HG03139 (cell line): ENCODE results near the gene ZNF839.
A peak's percentile ranks its signal among the peaks of the same experiment; 100 is the strongest.
"Not testable (repeated sequence)": the region's sequence is repeated elsewhere in the genome, so short reads cannot be mapped to it uniquely, and the experiment has no call there.

ENCODE experiments used
- ATAC-seq: cut with Tn5 transposase; IDR thresholded peaks from one replicate; pipeline ENCODE4 v1.9.1; 2021; ENCODE audit not compliant: unreplicated experiment

ZNF839 gene

DNA sequence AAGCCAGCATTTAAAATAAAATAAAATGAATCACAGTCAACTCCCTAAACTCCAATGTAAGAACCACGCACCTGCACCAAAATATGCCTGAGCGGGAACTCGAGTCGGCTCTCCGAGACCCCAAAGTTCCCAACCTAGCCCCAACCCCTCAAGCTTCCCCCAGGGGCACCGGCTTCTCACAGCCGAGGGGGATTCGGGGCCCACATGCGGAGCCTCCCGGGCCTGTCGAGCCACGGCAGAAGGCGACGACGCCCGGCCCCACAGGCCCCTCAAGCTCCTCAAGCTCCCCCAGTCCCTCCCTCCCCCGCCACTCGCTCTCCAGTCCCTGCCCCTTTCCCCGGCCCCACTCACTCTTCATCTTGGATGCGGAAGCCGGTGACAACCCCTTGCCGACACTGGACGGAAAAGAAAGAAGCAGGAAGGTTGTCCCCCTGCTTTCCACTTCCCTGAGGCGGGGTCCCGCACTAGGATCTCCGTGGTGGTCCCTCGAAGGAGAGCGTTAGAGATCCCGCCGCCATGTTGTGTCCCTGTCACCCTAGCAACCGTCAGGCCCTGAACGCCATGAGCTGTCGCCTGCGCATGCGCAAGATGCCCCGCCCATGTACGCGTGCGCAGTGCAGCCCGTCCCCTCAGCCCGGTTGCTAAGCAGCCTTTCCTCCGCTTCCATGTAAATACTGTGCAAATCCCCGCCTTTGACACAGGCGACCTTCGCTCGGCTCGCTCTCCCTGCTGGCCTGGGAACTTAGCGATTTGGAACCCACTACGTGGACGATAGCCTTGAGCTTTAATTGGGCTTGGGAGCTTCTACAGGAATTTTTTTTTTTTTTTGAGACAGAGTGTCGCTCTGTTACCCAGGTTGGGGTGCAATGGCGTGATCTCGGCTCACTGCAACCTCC, 14.7 kb upstream of the ZNF839 start, which contains the start of gene MOK:
Gene MOK (minus strand): TSS at position 554 of the 896 bp plus-strand sequence. CDS start 196 bp downstream, at position 358.
- ATAC-seq: peak; percentile 91

DNA sequence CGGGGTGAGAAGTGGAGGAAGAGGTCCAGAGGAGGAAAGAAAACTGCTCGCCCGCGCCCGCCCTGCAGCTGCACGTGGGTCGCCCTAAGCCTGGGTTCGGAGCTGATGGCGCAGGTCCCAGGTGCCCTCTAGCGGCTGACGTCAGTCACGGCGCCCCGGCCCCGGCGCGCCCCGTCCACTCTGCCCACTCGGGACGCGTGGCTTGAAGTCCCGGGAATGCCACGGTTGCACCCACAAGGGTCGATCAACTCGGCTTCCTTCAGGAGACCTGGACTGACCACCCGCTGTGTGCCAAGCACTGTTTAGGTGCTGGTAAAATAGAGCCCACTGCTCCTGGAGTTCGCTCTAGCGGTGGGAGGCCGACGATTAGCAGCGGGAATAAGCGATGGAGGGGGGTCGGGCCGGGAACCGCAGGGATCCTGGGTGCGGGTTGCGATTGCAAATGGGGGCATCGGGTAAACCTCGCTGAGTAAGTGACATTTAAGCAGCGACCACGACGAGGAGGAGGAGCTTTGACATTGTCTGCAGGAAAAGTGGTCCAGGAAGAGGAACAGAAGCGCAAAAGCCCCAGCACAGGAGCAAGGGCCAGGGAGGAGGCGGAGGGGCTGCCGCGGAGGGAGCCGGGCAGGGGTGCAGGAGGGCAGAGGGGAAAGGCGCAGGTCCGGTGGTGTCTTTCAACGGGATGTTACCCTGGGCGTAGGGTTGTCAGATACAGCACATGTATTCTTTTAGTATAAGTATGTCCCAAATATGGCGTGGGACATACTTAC, 5.1 kb upstream of the ZNF839 start:
- peak; percentile 50 for ATAC-seq

DNA sequence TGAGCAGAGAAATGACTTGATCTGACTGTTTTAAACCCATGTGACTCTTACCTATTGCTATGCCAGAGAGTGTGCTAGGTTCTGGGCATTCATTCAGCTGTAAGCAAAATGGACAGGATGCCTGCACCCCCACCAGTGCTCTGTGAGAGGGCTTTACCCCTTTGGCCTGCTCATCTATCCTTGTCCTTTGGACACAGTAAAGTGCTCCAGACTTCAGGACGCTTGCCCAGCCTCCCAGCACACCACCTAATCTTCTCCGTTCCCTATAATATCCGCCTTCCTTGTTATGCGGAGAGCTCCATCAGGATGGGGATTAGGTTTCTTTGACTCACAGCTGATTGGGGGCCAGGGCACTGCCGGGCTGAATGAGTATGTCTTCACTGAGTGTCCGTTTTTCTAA, 4.4 kb upstream of the ZNF839 start:
- no peak for ATAC-seq

DNA sequence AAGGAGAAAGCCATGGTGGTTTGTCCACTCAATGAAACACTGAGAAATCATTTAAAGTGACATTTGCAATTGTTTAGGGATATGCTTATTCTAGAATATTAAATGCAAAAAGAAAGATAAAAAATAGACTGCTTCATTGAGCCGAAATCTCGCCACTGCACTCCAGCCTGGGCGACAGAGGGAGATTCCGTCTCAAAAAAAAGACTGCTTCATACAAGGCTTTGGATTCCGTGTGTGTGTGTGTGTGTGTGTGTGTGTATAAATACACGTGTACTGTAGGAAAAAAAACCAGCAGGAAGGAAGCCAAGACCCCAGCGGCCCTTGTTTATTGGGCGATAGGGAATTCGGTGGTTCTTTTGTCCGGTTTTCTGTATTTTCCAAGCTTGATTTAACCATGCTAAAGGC, 3.2 kb upstream of the ZNF839 start:
- ATAC-seq: no peak

DNA sequence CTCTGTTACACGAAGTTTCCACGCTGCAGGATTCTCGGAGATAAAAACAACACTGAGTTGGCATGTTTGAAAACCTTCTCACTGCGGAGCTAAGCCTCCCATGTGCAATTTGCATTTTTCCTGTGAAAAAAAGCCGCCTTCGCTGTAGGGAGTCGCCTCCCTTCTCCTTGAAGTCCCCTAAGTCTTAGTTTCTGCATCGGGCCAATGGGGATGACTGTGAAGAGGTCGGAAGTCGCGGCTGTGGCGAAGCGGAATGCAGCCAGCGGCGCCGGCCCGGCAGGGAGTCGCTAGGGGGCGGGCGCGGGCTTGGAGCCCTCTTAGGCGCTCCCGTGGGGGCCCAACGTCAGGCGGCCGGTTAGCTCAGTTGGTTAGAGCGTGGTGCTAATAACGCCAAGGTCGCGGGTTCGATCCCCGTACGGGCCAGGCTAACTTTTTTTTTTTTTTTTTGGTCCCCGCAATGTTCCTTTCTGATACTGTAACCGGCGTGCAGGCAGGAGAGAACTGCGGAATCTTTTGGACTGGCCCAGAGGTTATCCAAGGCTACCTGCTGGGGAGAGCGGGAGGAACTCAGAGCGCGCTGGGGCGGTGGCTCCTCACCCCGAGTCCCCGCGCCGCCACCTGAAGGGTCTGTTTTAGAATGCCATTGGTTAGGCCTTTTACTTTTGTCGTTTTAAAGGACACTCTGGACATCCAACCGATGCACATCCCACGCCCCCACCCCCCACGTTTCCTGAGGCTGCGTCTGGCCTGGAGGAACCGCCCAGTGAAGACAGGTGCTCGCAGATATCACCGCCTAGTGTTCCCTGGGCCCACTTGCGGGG, 2.6 kb upstream of the ZNF839 start:
- peak; percentile 60 for ATAC-seq

DNA sequence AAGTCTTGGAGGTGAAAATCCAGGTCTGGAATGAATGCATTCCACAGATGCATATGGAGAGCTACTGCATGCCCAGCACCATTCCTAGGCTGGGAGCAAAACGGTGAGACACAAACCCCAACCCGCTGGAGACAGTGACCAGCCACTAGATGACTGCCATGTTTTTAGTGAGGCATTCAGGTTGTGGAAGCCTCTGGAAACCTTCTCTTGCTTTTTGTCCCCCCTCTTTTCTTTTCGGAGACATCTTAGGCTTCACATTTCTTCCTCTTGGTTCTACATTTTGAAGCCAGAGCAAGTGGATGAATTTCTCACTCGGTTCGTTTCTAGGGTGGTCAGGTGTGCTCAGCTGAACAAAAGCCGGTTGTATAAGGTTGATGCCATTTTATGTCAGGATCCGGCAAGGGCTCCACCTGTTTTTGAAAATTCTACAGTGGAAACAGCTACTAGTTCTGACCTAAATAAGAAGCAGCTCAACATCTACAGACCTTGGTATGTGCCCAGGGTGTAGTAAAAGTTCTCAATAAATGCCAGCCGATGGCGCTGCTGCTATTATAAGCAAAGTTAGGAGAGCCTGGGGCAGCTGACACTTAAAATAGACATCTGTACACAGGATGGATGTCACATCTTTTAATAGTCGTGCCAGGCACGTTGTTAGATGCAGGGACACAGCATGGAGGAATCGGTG, 1.8 kb upstream of the ZNF839 start:
- ATAC-seq: no peak

DNA sequence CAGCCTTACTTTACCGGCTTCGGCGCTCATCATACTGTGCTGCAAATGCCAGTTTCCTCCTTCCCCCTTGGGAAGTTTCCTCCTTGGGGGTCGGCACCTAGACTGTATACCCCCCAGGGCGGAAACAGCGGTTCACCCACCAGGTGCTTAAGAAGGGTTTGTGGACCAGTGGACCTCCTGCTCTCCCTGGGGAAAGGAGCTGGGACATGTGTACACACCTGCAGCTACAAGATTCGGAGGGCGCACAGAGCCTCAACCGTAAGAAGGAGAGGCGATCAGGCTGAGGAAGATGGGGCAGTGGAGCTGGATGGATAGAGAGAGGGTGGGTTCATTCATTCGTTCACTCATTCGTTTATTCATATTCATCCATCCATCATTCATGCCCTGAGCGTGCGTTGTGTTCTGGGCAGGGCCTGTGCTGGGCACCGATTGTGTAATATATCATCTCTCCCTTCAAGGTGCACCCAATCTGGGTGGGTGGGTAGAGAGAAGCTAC, 717 bp upstream of the ZNF839 start:
- ATAC-seq: no peak

DNA sequence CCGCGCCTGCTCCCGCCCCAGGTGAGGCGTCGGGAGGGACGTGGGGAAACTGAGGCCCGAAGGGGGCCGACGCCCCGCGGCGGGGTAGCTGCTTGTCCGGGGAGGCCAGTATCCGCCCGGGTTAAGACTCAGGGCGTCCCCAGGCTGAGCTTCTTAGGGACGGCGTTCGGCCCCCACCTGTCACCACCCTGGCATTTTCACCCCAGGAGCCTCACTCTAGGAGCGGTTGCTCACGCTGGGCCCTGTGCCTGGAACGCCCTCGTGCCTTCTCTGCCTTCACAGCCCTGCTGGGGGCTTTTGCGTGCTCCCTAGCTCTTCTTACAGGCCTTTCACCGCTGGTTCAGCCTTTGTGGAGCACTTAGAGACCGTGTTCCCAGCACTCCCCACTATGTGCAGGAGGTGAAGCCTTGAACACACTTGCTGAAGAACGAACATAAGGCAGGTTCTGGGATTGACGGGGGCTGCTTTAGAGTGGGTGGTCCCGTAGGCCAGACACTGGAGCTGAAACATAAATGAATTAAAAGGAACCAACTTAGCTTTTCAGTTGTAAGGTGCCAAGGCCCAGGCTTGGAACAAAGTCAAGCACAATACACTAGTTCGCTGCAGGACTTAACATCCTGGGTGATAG, 601 bp downstream of the ZNF839 start:
- ATAC-seq: peak; percentile 15

DNA sequence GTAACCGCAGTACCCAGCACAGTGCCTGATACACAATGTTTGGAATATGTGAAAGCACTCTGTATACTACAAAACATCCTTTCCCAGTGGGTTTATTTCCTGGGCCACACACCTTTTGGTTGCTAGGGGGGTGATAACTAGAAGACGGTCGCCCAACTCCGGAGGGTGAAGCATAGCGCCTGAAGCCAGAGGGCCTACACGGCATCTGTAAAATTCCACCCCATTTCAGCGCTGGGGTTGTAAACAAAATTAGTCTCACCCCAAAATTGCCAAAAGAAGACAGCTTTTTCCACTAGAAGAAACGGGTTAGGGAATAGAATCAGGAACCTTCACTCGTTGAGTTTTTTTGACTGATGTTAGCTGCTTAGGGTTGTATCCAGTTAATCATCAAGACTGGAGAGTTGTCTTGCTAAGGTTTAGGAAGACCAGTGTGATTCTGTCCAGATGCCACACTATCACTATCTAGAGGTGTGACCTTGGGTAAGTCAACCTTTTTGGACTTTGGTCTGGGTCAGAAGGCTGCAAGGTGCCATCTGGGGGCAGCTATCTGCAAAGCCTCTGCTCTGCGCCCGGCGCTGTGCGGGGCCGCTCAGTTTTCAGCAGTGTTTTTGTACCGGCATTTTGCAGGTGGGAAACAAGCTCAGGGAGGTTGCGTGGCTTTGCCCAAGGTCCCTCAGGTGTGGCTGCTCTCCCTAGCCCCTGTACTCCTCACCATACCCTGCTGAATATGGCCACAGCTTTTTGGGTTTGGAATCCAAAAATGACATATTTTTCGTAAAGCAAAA, 1.3 kb downstream of the ZNF839 start:
- no peak for ATAC-seq

DNA sequence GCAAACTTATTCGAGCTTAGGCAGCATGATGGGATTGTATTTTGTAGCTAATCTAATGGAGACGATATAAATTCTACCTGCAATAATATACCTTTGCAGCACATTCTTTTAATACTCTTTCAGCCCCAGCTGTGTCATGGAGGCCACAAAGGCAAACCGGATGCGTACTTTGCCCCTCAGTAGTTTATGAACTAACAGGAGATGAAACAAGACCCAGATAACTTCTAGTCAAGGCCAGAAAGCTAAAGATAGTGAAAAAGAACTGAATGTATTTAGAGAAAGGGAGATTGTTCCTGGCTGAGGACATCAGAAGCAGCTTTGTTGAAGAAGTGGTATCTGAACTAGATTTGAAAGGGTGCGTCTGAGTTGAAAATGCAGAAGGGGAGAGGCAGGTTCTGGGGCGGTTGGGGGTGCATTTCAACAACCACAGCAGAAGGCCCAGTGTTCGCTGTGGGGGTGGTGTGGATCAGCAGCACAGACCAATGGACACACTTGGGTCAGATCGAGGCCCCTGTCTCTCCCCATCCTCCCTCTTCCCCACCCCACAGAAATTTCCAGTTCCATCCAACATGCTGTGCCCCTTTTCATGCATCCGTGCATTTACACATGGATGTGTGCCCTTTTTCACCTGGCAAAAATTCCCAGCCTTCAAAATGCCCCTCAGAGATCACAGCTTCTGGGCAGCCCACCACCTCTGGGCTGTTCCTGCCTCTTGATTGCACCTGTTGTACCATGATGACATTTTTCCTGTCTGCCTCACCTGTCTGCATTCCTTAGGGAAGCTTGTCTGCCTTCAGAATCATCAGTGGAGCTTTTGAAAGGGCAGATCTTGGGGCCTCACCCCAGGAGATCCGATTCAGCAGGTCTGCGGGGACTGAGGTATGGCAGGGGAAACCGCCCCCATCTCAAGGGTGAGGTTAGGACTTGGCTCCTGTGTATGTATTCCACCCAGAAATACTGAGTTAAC, 2.2 kb downstream of the ZNF839 start:
- no peak for ATAC-seq

DNA sequence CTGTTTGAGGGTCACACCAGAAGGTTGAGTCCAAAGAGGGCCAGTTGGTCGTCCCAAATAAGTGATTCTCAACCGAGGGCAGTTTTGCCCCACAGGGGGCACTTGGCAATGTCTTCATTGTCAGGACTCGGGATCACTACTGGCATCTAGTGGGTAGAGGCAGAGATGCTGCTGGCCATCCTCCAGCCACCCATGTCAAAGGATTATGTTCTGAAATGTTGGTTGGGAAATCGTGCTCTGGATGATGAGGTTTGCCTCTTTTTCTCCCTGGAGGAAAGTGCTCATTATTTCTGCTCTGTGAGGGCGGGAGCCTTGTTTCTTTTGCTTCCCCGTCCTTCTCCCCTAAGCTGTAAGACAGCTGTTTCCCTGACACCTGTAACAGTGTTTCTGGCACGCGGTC, 3.6 kb downstream of the ZNF839 start:
- no peak for ATAC-seq

DNA sequence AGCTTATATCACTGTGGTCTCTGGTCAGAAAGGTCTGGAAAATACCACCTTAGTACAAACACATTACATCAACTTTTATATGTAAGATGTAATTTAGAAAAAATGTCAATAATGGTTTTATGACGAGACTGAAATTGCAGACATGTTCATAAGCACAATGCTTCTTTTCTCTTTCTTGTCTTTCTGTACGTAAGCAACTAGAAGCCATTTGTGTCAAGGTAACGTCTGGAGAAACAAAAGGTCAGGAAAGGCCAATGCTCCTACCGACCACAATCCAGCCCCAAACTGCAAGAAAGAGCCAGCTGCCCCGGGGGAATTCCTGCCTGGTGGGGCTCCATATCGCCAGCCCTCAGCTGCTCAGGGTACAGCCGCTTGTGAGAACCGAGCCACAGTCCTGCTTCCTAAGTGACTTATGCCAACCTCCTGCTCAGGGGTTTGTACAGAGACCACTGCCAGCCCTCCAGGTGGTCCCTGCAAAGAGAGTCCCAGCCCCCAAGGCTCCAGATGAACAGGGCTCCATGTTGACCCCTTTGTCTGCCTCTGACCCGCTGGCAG, 6.3 kb downstream of the ZNF839 start:
- ATAC-seq: no peak

DNA sequence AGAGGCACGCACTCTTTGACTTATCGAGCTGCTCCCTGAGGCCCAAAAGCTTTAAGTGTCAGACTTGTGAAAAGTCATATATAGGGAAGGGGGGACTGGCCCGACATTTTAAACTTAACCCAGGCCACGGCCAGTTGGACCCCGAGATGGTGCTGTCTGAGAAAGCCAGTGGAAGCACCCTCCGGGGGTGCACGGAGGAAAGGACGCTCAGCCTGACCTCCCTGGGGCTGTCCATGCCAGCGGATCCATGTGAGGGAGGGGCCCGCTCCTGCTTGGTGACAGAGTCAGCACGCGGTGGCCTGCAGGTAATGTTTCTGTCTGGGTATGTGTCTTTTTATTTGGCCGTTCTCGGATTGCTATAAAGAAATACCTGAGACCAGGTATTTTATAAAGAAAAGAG, 7.0 kb downstream of the ZNF839 start:
- no peak for ATAC-seq

DNA sequence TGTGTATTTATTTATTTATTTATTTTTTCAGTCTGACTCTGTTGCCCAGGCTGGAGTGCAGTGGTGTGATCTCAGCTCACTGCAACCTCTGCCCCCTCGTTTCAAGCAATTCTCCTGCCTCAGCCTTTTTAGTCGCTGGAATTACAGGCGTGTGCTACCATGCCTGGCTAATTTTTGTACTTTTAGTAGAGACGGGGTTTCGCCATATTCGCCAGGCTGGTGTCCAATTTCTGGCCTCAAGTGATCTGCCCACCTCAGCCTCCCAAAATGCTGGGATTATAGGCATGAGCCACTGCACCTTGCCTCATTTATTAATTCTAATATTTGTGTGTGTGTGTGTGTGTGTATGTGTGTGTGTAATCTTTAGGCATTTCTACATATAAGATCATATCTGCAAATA, 9.8 kb downstream of the ZNF839 start:
- ATAC-seq: not testable (repeated sequence)

DNA sequence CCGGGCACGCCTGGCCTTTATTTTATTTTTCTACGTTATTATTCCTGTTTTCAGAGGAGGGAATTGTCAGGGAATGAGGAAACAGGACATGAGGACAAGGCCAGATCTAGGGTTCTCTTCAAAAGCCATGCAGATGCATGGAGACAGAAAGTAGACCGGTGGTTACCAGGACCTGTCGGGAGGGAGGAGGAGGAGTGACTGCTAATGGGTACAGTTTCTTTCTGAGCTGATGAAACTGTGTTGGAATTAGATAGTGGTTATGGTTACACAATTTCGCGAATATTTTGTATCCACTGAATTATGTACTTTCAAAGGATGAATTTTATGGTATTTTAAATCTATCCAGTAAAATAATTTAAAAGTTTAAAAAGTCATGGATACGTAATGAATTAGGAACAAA, 11.3 kb downstream of the ZNF839 start:
- ATAC-seq: no peak

DNA sequence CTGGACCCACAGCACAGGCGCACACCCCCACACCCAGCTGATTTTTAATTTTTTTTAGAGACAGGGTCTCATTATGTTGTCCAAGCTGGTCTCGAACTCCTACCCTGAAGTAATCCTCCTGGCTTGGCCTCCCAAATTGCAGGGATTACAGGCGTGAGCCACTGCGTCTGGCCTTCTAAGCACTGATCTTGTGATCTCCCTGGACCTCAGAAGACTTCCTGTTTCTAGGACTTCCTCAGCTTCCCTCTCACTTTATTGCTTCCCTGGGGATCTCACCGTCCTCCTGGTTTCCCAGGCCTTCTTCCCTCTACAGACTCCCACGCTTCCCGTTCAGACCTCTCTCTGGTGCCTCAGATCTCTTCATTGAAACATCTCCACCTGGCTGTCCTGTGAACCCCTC, 13.8 kb downstream of the ZNF839 start:
- ATAC-seq: no peak

DNA sequence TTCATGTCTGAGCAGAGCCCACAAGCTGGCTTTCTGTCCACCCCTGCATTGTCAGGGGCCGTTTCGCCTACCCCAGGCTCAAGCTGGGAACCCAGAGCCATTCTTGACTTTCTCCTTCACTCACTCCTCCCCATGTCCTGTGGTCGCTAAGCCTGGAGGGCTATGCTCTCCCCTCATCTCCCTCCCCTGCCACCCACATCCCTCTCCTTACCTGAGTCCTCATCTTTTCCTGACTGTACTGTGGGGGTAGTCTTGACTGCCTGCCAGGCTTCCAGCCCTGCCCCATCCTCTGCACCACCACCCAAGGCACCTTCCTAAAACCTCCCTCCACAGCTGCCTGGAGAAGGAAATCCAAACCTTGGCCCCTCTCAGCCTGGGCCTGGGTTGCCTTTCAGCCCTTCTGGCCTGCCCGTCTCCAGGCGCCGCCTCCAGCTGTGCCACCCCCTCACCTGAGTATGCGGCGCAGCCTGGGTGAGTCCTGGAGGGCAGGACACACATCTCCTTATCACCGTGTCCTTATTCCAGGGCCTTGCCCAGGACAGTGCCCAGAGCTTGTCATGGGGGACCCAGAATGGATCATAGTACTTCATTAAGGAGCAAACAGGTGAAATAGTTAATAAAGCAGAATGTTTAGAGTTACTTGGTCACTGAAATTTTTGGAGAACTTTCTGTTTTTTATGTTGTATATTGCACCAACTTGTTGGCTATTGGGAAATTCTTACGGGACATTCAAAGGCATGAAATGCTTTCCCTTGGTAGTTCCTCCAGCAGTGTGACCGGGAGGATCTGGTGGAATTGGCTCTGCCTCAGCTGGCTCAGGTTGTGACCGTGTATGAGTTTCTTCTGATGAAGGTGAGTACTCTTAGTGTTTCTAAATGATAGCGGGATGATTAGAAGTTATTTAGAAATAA, 14.5 kb downstream of the ZNF839 start:
- no peak for ATAC-seq
